Breast epithelium (tissue), 4 donors: ENCODE measurements around the gene GPHB5. TPM values are rescaled to one million over a fixed set of nuclear protein-coding genes. Genes with fewer than 3 reads are reported as not detected.

Experiments
- DNase-seq, 2 donors: peaks; one replicate each; pipeline ENCODE4 v3.0.0-alpha.2; 2019; ENCODE audit warnings: low spot score in 2 of 2
- H3K27ac ChIP-seq, 2 donors: fragments of 200-600 bp; sonication (generic) in 1 of 2; one replicate each; pipeline ENCODE4 v1.5.1; 2016 to 2019; ENCODE audit warnings: mild to moderate bottlenecking in 1 of 2
- H3K27me3 ChIP-seq, 2 donors: fragments of 200-600 bp; sonication (generic) in 1 of 2; one replicate each; pipeline versions ENCODE4 v1.5.1 to v1.6.0; 2017 to 2019; ENCODE audit warnings: control low read depth in 1 of 2, mild to moderate bottlenecking in 1 of 2
- H3K36me3 ChIP-seq: fragments of 200-600 bp; one replicate; pipeline ENCODE4 v1.5.1; 2019
- H3K4me1 ChIP-seq, 2 donors: fragments of 200-600 bp; sonication (generic); one replicate each; pipeline ENCODE4 v1.5.1; 2016 to 2019; ENCODE audit warnings: control low read depth in 1 of 2
- H3K4me3 ChIP-seq, 3 donors: fragments of 200-600 bp; sonication (generic); 1 replicate in 2 of 3; 2 replicates in 1 of 3; pipeline ENCODE4 v1.5.1; 2016 to 2019; ENCODE audit warnings: mild to moderate bottlenecking in 3 of 3, moderate library complexity in 2 of 3
- H3K9me3 ChIP-seq, 2 donors: fragments of 200-600 bp; sonication (generic) in 1 of 2; one replicate each; pipeline ENCODE4 v1.5.1; 2016 to 2019; ENCODE audit warnings: control low read depth in 1 of 2
- POLR2A ChIP-seq: fragments of 450-650 bp; IDR thresholded peaks from one replicate; pipeline ENCODE4 v1.6.1; 2016; ENCODE audit warnings: antibody characterized with exemption, mild to moderate bottlenecking, moderate library complexity
- POLR2AphosphoS5 ChIP-seq, 3 donors: sonication (generic); formaldehyde crosslinking; IDR thresholded peaks; one replicate each; pipeline ENCODE4 v1.6.1; 2017; ENCODE audit warnings: antibody characterized with exemption in 3 of 3
- intact Hi-C: fragments of 100-400 bp; cut with DNase I; formaldehyde crosslinking; loops from one replicate; pipeline ENCODE4 v1.15.1; 2023; ENCODE audit warnings: low total_unique reads
- total RNA-seq, 3 donors: library from RNA; depleted of rRNA; stranded (reverse); fragments of >200 nt; gene quantifications; one replicate each; pipeline ENCODE4 v1.1.0, GENCODE V29; 2016
- TF ChIP-seq, protein P1 (sequence below), 3 donors: fragments of 450-650 bp; IDR thresholded peaks; one replicate each; pipeline ENCODE4 v1.5.1; 2016 to 2017; ENCODE audit warnings: antibody characterized with exemption in 3 of 3, mild to moderate bottlenecking in 3 of 3, moderate library complexity in 3 of 3

Gene GPHB5
- total RNA-seq, 3 donors from 2014 or later = not detected

DNA sequence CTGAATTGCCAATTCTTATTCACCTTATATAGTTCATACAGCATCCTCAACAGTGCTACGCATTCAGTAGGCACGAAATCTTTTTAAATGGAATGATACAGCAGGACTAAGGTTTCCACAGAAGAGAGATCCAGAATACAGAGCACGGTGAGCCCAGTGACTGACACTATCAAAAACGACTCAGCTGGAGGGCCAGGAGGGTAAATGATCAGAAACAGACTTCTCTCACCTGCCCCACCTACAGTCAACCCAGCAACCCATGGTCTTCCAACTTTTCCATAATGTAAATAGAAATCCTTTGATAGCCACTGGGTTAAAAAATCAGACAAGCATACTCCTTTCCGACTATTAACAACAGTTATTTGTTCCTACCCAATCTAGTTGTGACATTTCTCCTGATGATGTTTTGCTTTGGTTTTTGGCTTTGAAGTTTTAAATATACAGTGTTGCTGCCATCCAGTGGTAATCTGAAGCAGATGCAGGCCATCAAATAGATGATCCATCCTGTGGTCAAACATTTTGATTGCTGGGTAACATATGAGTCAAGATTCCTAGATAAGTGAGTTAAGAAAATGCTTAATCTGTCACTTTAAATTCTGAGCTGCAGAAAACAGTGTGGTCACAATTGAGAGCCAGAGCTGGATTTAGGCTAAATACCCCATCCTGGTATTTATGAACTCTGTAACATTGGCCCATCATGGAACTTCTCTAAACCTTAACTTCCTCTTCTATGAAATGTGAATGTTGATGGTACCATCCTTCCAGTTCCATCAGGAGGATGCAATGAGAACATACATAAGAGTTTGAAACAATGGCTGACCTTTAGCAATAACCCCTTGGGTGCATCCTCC is 42.0 kb downstream of the GPHB5 start:
- H3K4me3 ChIP-seq = no peak overlapping the region
- H3K36me3 ChIP-seq = no peaks in the 10 kb centered on the region
- TF ChIP-seq, protein P1, sequence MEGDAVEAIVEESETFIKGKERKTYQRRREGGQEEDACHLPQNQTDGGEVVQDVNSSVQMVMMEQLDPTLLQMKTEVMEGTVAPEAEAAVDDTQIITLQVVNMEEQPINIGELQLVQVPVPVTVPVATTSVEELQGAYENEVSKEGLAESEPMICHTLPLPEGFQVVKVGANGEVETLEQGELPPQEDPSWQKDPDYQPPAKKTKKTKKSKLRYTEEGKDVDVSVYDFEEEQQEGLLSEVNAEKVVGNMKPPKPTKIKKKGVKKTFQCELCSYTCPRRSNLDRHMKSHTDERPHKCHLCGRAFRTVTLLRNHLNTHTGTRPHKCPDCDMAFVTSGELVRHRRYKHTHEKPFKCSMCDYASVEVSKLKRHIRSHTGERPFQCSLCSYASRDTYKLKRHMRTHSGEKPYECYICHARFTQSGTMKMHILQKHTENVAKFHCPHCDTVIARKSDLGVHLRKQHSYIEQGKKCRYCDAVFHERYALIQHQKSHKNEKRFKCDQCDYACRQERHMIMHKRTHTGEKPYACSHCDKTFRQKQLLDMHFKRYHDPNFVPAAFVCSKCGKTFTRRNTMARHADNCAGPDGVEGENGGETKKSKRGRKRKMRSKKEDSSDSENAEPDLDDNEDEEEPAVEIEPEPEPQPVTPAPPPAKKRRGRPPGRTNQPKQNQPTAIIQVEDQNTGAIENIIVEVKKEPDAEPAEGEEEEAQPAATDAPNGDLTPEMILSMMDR (IDR thresholded peaks at IDR 0.05) = peak; percentile 75 to 87 (median 83)
- no peak for TF ChIP-seq POLR2AphosphoS5 (IDR thresholded peaks at IDR 0.05)
- intact Hi-C loops = loop anchor here (5.0 kb wide), 1 partner anchor 829 kb away; no protein-coding TSS in a partner anchor
- DNase-seq = no peak
- H3K27ac ChIP-seq = peak overlapping the region in 1 of 2 donors; percentile 10
- no peaks in the 10 kb centered on the region for H3K4me1 ChIP-seq
- no peaks in the 10 kb centered on the region for H3K27me3 ChIP-seq
- no peaks in the 10 kb centered on the region for H3K9me3 ChIP-seq

DNA sequence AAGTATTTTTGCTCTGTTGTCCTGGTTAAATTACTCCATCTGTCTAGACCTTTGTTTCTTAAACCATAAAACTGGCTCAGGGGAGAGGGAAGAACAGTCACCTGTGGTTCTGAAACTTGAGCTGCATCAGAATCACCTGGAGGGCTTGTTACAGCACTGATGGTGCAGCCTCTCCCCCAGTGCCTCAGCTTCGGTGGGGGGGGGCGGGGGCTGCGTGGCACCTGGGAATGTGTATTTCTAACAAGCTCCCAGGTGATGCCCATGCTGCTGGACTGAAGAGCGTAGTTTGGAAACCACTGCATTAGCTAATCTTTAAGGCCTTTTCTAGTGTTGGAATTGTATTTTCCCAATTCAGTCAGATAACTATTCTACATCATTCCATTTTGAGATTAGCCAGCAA is 42.7 kb downstream of the GPHB5 start:
- Histone ChIP-seq H3K4me1 (no peaks in the 10 kb centered on the region), H3K36me3 (no peaks in the 10 kb centered on the region), H3K9me3 (no peaks in the 10 kb centered on the region), H3K27ac (peak overlapping the region in 1 of 2 donors; percentile 10), H3K4me3 (no peak overlapping the region), H3K27me3 (no peaks in the 10 kb centered on the region)
- TF ChIP-seq, protein P1 (IDR thresholded peaks at IDR 0.05) = no peak
- TF ChIP-seq POLR2AphosphoS5 (IDR thresholded peaks at IDR 0.05) (no peak), POLR2A (no peak)
- intact Hi-C loops = loop anchor here (5.0 kb wide), 1 partner anchor 829 kb away; no protein-coding TSS in a partner anchor
- no peak for DNase-seq

DNA sequence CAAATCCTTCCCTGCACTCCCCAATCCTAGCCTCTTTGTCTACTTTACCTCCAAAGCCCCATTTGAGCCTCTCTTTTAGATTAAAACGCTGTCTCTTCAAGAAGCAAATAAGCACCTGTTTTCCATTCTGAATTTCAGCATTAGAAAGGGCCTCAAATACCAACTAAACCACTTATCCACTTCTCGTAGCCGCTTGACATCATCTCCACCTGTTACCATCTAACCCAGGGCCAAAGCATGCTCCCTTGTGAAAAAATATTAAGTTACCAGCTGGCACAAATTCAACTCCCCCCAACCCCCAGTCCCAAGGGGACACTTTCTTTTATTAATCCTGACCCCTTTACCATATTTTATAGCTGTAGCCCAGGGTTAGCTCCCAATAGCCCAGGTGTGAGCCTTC is 43.1 kb downstream of the GPHB5 start:
- TF ChIP-seq POLR2AphosphoS5 (IDR thresholded peaks at IDR 0.05) = no peak
- TF ChIP-seq, protein P1 (IDR thresholded peaks at IDR 0.05) = no peak
- no peak for TF ChIP-seq POLR2A
- Histone ChIP-seq H3K27ac (no peak overlapping the region), H3K4me3 (no peak overlapping the region), H3K4me1 (no peaks in the 10 kb centered on the region), H3K9me3 (no peaks in the 10 kb centered on the region), H3K27me3 (no peaks in the 10 kb centered on the region), H3K36me3 (no peaks in the 10 kb centered on the region)
- DNase-seq = no peak
- intact Hi-C loops = loop anchor here (5.0 kb wide), 1 partner anchor 828 kb away; no protein-coding TSS in a partner anchor

DNA sequence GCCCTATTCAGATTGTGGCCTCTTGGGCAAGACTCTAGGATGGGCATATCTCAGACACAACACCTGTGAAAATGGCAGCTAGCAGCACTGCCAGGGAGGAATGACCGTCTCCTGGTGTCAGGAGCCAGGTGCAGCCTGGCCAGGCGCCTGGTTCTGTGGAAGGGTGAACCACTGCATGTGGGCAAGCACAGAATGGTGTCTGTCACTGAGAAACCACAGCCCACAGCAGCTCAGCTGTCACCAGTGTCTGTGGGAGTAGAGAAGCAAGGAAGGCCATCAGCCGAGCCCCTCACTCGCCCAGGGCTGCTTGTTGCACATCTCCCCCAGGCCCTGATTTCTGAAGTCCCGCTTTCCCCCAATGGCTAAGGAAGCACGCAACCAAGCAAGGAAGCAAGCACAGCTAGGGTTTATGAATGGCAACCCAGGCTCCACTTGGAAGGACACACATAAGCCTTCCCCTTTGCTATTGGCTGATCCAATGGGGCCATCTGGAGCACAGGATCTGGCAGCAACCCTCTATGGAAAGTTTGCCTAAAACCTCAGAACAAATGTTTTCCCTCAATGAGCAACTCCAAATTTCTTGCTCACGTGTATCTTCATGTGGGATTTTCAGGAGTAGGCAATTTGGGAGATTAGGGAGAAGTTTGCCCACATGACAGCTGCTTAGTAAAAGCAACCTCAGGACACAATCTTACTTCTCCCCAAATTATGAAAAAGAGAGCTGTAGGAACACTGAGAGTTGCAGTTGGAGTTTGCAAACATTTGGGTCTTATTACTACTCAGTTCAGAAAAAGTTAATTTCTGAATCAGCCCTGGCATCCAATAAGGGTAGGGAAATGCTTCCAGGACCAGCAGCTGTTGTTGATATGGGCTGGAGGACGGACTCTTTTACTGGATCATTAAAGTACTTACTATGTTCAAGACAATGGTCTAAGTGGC is 44.7 kb downstream of the GPHB5 start:
- DNase-seq = peak in 1 of 2 donors; percentile 26
- no peak overlapping the region for H3K4me3 ChIP-seq
- H3K27ac ChIP-seq = peak overlapping the region; percentile 52 to 76
- TF ChIP-seq, protein P1 (IDR thresholded peaks at IDR 0.05) = no peak
- no peak for TF ChIP-seq POLR2AphosphoS5 (IDR thresholded peaks at IDR 0.05)
- TF ChIP-seq POLR2A = no peak
- no peaks in the 10 kb centered on the region for H3K4me1 ChIP-seq
- intact Hi-C loops = no loop called here
- no peaks in the 10 kb centered on the region for H3K27me3 ChIP-seq
- no peaks in the 10 kb centered on the region for H3K9me3 ChIP-seq
- H3K36me3 ChIP-seq = no peaks in the 10 kb centered on the region
